Myocyte (in vitro differentiated cells): Measurements from ENCODE around the gene TMEM135. TPM values are rescaled to one million over a fixed set of nuclear protein-coding genes. Genes with fewer than 3 reads are reported as not detected.

Experiments
- DNase-seq: peaks from one replicate; pipeline ENCODE4 v3.0.0-alpha.2; 2012; ENCODE audit warnings: low read depth
- total RNA-seq: library from RNA; depleted of rRNA; stranded (reverse); fragments of >200 nt; gene quantifications from 2 replicates; pipeline ENCODE4 v1.2.3, GENCODE V29; 2014

TMEM135 gene
- total RNA-seq, 1 donor from 2014 or later, result 26.9 TPM

DNA sequence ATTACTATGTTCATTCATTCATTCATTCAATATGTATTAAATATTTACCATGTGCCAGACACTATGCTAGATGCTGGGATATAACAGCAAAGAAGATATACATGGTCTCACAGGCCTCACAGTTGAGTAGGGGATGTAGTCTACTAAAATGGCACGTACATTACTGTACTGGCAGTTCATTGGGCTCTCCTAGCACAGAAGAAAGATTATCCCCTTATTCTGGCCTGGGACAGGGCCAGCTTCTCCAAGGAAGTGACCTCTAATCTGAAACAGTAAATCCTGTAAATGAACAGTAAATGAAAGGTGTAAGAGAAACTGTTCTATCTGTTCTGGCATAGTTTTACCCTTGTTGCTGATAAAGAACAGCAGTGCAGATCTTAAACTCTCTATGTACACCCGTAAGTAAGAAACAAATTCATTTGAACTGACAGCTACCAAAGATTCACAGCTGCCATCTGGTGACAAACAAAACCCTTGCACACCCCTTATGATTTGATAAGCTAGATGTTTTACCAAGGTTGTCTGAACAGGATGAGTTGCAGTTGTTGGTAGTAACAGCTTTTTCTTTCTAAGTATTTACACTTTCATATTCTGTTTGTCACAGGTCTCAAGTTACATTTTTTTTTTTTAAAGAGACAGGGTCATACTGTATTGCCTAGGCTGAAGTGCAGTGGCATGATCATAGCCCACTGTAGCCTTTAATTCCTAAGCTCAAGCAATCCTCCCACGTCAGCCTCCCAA, 263.1 kb downstream of the TMEM135 start:
- DNase-seq, result peak; percentile 47

DNA sequence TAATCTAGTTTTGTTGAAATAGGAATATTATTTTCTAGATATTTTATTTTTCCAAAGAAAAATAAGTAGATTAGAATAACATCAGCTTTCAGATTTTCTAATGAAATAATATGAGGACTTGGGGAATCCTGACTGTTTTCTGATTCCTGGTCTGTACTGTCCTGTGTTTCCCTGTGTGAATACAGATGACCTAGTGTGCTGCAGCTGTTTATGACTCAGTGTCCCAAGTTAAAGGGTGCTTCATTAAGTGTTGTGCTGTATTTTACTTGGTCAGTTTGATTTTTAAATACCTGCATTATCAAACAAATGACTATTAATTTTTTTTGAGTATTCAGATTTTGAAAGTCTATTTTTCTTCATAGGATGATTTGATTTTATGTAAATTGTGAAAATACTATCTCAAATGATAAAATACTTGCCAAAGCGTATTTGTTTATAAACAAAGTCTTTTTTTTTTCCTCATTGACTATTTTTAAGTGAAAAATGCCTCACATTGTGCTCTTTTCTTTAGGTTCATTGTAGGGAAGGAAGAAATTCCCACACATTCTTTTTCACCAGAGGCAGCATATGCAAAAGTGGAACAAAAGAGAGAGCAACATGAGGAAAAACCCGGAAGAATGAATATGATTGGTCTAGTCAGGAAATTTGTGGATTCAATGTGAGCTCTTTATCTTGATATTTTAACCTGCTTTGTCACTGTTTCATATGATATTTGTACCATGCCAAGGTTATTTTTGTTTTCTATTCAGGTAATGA, 264.2 kb downstream of the TMEM135 start:
- peak; percentile 39 for DNase-seq

DNA sequence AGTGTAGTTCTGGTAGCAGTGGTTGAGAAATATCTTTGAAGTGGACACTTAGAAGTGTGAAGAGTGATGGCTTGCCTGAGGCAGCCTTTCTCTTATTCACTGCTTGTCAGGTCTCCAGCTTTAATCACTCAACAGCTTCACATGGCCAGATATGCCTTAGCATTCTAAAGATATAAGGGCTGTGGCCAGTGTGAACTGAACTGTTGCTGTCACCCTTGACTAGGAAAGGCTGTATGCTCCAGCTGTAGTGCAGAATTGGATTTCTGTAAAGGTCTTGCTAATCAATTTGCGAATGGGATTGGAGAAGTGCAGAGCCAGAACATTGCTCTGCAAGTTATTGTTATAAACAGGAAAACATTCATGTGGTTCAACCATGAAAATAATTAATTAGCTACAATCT, 266.7 kb downstream of the TMEM135 start:
- no peak for DNase-seq

DNA sequence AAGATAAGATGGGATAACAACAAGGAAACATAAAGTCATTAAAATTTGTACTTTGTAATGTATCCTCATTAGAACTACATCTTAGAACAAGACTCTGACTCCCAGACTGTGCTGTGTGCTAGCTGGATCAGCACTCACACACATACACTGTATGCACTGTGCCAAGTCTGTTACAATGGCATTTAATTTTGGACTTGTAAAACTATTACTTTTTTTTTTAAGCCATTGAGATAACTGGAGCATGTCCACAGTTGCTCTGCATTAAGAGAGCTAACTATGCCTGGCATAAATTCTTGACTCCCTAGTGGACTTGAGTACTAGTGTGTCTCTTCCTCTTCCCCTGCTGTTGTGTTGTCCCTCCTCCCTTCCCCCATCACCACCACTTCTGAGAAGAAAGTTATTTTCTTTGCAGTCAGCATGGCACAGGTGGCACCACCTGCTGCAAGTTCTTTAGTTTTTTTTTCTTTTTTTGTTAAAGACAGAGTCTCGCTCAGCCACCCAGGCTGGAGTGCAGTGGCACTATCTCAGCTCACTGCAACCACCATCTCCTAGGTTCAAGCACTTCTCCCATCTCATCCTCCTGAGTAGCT, 268.6 kb downstream of the TMEM135 start:
- DNase-seq, result no peak

DNA sequence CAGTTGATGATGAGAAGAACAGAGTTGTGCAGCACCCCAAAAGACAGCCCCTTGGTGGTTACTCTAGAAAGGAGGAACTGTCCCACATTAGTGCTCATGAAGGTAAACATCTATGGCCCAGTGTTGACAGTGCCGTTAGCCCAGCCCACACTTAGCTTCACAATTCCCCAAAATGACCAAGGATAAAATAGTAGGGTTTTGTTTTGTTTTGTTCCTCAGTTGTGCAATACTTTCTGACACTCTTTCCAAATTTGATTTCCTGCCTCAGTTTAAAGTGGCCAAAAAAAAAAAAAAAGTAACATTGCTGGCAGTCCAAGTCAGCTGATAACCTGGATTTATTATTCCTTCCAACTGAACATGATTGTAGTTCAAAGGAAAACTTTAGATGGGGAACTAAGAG, 269.4 kb downstream of the TMEM135 start:
- DNase-seq, result no peak

DNA sequence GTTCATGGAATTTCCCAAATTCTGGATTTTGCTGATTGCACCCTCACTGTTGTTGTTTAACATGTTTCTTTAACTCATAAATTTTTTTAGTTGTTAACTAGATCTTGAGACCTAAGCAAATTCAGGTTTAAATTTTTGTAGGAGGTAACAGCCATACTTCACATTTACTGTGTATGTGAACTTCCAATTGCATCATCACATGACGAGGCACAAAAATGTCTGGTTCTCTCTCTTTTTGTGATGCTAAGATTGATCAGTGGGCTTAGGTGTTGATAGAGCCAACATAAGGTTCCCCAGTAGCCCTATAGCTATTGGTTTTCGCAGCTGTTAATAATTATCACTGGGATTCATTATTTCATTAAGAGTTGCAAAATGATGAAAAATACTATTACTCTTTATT, 277.5 kb downstream of the TMEM135 start:
- DNase-seq, result no peak

DNA sequence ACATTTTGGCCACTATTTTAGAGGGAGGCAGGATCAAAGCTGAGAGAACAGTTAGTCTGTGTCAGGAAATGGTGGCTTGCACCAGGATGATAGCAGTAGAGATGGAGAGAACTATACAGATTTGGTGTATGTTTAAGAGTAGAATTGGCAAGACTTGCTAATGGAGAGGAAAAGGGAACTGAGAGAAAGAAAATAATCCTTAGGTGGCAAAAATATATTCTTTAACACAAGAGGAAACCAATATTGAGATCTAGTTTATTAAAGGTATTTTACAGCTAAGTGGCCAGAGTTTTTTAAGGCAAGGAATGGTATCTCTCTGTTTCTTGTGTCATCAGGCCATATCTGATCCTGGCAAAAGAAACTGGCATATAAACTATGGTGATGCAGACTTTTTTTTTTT, 278.8 kb downstream of the TMEM135 start:
- DNase-seq, result no peak

DNA sequence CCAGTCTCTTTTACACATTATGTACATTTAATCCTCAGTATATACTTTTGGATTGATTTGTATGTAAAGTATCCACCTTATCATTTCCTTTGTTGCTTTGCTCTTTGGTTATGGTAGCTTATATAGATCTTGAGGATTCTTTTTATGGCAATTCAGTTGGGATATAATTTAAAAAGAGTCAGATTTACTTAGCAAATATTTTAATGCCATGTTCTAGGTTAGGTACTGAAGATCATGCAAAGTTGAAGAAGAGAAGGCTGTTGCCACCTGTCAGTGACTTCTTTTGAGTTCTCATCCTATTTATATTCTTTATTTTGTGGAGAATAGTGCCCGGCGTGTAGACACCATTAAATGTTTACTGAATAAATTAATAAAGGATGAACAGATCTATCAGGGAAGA, 279.7 kb downstream of the TMEM135 start:
- no peak for DNase-seq

DNA sequence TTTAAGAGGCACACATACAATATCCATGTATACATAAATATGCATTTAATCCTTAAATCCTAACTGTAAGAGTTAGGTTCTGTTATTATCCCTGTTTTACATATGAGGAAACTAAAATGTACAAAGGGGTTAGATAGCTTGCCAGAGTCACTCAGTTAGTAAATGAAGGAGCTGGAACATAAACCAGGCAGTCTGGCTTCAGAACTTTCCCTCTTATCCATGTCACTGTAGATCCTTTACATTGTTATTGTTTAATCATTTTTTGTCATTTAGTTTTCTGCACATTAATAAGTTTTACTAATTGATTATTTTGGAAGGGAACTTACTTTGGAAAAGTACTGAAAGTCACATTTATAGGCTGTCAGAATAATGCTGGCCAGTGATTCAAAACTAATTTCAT, 282.4 kb downstream of the TMEM135 start:
- DNase-seq, result no peak

DNA sequence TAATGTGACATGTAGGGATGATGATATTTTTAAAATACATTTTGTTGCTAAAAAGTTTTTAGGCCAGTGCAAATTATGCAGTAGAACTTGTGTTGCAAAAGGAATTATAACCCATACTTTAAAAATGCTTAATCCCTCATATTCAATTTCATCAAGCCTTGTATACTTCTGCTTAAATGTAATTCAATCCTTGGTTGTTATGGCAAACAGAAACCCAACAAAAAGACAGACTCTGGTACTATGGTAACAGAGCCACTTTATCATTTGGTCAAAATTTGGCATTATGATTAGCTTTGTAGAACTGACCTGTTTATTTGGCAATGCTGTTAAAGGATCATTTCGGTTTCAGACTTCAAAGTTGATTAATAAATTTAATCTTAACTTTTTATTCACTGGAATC, 284.8 kb downstream of the TMEM135 start:
- peak; percentile 61 for DNase-seq

DNA sequence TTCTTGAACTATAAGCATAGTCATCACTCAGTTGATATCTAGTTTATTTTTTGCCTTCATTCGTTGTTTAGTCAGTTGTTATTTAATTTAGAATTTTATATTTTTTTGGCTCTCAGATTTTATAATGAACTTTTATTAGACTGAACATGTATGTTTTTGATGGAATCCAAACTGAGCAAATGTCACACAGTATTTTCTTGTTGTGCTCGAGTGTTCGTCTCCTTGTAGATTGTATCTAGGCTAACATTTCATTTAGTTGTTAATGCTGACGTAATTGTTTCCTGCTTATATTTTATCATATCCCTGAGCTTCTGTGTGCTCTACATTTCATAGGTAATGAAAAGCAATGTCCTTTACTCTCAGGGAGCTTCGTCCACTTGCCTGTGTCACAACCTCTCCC, 286.2 kb downstream of the TMEM135 start:
- no peak for DNase-seq

DNA sequence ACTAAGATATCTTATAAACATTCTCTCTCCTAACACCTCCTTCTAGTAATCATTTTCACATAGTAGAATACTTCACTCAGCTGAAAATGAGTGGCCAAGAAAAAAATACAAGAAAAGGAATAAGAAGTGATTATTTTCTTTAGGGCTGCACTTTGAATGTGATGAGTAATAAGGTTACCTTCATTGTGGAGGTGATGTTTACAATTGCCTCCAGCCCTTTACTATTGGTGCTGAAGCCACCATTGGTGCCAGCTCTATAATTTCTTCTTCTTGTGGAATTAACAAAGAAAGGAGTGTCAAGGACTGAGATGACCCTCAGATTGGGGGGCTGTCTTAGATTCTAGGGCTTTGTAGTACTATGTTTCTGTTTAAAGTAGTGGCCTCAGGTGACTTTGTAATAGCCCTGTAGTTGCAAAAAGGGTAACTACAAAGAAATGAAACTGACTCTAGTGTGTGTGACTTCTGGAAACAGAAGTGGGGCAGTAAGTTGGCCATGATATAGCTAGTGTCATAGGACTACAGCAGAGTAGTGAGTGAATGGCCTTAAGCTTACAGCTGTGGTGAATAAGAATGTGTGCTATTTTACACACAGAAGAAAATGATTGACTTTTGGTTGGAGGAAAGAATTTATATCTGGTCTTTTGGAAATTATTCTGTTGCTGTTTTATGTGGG, 287.2 kb downstream of the TMEM135 start:
- DNase-seq, result no peak

DNA sequence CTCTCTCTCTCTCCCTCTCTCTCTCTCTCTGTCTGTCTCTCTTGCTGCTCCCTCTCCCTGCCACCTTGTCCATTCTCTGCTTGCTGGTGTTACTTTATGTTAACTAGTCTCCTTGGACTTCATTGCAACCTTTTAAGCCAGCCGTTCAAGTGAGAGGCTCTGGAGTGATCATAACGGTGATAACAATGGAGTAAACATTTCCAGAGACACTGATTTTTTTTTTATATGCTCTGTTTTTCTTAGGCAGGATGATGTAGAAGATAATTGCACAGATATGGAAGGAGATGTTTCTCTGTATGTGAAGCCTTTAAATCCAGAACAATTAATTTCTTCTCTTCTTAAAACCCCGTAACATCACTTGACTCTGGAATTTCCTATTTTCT, 287.7 kb downstream of the TMEM135 start:
- DNase-seq, result no peak

DNA sequence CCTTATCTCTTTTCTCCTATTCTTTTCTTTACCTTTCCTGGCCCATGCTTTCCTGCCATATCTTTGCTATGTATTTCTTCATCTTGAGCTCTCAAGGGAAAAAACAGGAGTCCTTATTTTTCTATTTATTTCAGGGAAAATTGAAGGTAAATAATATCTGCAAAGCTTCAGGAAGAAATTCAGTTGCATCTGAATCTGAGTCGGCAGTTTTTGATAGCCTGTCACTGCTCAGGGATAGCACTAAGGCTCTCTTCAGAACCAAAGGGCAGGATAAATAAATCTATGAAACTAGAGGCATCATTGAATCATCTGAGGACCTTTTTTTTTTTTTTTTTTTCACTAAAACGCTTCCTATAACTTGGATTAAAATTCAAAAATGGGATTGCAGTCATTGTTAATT, 288.9 kb downstream of the TMEM135 start:
- no peak for DNase-seq

DNA sequence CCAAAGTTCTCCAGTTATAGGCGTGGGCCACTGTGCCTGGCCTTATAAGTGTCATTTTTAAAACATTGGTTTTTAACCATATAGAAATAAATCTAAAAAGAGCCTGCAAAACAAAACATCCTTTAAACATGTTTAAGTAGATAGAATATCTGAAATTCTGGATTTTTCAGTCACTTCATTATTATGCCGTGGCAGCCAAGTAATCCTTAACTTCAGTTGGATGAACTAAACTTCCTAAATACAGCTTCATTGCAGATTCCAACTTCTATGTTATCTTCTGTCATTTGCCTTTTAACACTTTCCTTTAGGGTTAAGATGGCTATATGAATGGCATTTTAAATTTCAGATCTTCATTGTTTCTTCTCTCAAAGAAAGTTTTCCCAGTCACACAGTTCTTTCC, 291.4 kb downstream of the TMEM135 start:
- no peak for DNase-seq

DNA sequence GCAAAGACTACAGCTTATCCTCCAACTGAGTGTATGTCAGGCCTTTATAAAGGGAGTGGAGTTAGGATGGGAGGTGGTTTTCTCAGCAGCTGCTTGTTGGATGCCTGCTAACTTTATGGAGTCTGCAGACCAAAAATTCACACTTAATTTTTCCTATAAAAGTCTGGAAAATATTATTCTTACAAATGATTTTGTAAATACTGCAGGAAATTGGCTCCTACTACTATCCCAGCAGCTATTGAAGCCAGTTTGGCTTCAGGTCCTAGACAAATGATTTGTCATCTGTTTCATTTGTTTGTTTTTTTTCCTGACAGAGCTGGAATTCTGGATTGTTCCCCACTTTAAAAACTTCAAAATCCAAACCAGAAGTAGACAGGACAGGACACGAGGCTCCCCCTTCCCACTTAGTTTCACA, 292.5 kb downstream of the TMEM135 start:
- DNase-seq, result no peak

DNA sequence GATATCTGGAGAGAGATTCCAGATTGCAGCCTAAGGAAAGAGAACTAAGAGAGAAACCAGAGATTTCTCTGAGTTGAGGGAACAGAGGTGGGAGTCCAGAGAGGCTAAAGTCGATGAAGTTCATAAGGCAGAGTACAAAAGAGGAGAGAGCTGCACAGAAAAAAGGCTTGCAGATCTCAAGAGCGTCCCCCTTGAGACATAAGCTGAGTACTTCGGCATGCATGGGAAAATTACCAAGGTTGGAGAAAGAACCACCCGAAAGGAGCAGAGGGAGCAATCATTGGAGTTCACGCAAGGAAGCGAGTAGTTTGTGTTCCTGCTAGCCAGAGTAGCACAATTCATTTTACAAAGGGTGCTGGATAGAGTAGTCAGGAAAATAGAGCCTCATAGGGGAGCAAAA, 293.5 kb downstream of the TMEM135 start:
- DNase-seq, result no peak

DNA sequence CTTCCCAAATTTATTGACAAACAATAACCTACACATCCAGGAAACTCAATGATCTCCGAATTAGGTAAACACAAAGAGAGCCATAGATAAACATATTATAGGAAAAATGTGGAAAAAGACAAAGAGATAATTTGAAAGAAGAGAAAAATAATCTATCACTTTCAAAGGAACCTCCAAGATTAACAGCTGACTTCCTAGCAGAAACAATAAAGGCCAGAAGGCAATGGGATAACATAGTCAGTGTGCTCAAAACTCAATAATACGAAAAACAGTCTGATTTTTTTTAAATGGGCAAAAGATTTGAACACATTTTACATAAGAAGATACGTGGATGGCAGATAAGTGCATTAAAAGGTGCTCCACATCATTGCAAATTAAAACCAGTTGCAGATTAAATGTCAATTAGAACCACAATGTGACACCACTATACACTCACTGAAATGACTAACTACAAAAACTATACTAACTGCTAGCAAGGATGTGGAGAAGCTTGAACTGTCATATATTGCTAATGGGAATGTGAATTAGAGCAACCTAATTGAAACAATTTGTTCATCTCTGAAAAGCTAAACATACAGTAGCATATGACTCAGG, 300.4 kb downstream of the TMEM135 start:
- DNase-seq, result no peak

DNA sequence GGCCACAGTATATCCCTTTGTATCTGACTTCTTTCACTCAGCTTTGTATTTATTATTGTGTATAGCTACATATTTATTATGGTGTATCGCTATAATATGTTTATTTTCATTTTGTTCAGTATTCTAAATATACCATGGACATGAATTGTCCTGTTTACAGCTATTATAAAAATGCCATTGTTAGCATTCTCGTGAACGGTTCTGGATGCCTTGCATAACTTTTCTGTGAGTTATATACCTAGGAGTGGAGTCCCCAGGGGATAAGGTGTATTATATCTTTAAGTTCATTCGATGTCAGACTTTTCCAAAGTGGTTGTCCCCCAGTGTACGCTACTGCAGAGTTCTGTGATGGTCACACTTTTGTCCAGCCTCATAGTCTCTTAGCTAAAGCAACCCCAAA, 301.7 kb downstream of the TMEM135 start:
- no peak for DNase-seq

DNA sequence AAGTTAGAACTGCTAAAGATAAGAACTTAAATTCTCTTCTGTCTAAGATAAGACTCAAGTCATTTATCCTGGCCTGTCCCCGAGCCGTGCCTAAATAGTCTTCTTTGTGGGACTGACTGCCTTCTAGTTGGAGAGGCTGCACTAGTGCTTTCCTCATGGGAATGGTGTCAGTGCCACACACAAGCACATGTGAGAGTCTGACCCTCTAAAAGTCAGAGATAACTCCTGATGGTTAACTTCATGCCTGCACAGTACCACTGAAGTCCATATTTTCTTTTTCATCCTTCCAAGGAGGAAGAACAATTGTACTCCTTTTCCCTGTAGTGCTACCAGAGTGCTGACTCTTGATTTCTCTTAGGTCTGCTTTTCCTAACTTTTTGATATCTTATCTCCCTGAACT, 309.7 kb downstream of the TMEM135 start:
- no peak for DNase-seq

DNA sequence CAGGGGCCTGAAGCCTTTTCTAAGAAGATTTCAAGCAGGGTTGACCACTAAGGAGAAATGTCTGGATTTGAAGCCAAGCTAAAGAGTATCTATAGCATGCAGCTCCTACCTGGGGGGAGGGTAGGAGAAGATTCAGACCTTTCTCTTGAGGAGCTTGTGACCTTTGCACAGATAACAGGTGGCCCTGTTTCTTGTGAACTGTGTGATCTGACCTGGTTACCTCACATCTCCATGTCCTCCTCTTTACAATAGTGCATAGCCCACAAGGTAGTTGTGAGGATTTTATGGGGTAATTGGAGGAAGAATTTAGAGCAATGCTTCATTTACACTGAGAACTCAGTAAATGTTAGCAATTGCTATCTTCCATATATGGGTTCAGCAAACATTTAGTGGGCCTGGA, 310.1 kb downstream of the TMEM135 start:
- no peak for DNase-seq

DNA sequence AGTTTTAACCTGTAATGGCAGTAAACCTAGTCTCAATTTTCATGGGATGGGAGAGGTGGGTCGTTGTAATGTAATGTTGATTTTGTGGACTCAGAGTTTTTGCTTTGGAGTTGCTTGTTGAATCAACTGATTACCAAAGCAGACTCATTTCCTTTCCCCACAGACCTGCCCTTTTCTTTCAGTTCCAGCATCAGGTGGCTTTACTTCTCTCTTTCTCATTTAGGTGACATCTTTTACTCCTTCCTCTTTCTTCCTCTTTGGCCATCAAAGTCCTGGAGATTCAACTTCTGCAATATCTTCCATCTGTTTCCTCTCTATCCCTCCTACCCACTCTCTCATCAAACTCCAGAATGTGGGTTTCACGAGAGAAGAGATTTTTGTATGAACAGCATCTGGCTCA, 313.9 kb downstream of the TMEM135 start:
- DNase-seq, result no peak
